ENCODE measurements around the gene AP1S1. TPM values are rescaled to one million over a fixed set of nuclear protein-coding genes. Genes with fewer than 3 reads are reported as not detected.

AP1S1 gene
- total and polyA plus RNA-seq, 2 of the 13 experiments (the other 11 are each of a cell fraction or from before 2014, with no cell fraction given), result 57.5 to 68.1 TPM

GRCh38 chr7:101124376-101125056 lies 29.8 kb upstream of the AP1S1 start (continued):
- TF ChIP-seq, protein P1, sequence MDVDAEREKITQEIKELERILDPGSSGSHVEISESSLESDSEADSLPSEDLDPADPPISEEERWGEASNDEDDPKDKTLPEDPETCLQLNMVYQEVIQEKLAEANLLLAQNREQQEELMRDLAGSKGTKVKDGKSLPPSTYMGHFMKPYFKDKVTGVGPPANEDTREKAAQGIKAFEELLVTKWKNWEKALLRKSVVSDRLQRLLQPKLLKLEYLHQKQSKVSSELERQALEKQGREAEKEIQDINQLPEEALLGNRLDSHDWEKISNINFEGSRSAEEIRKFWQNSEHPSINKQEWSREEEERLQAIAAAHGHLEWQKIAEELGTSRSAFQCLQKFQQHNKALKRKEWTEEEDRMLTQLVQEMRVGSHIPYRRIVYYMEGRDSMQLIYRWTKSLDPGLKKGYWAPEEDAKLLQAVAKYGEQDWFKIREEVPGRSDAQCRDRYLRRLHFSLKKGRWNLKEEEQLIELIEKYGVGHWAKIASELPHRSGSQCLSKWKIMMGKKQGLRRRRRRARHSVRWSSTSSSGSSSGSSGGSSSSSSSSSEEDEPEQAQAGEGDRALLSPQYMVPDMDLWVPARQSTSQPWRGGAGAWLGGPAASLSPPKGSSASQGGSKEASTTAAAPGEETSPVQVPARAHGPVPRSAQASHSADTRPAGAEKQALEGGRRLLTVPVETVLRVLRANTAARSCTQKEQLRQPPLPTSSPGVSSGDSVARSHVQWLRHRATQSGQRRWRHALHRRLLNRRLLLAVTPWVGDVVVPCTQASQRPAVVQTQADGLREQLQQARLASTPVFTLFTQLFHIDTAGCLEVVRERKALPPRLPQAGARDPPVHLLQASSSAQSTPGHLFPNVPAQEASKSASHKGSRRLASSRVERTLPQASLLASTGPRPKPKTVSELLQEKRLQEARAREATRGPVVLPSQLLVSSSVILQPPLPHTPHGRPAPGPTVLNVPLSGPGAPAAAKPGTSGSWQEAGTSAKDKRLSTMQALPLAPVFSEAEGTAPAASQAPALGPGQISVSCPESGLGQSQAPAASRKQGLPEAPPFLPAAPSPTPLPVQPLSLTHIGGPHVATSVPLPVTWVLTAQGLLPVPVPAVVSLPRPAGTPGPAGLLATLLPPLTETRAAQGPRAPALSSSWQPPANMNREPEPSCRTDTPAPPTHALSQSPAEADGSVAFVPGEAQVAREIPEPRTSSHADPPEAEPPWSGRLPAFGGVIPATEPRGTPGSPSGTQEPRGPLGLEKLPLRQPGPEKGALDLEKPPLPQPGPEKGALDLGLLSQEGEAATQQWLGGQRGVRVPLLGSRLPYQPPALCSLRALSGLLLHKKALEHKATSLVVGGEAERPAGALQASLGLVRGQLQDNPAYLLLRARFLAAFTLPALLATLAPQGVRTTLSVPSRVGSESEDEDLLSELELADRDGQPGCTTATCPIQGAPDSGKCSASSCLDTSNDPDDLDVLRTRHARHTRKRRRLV (CRISPR knock-in tag; IDR thresholded peaks at IDR 0.05), result no peak
- no peak for TF ChIP-seq JUN (CRISPR knock-in tag; IDR thresholded peaks at IDR 0.05)
- no peak for TF ChIP-seq THAP7 (CRISPR knock-in tag; IDR thresholded peaks at IDR 0.05)
- TF ChIP-seq MEIS2 (CRISPR knock-in tag; IDR thresholded peaks at IDR 0.05), result no peak
- no peak for TF ChIP-seq ZBTB8A (CRISPR knock-in tag; IDR thresholded peaks at IDR 0.05; ENCODE audit: borderline replicate concordance, low read depth)
- TF ChIP-seq ADNP (CRISPR knock-in tag; IDR thresholded peaks at IDR 0.05), result no peak
- TF ChIP-seq CCAR2 (optimal IDR thresholded peaks at IDR 0.05; ENCODE audit: low read depth, low read length), result no peak
- TF ChIP-seq, protein P2, sequence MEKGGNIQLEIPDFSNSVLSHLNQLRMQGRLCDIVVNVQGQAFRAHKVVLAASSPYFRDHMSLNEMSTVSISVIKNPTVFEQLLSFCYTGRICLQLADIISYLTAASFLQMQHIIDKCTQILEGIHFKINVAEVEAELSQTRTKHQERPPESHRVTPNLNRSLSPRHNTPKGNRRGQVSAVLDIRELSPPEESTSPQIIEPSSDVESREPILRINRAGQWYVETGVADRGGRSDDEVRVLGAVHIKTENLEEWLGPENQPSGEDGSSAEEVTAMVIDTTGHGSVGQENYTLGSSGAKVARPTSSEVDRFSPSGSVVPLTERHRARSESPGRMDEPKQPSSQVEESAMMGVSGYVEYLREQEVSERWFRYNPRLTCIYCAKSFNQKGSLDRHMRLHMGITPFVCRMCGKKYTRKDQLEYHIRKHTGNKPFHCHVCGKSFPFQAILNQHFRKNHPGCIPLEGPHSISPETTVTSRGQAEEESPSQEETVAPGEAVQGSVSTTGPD (CRISPR knock-in tag; IDR thresholded peaks at IDR 0.05), result no peak
- TF ChIP-seq ZNF557 (CRISPR knock-in tag; IDR thresholded peaks at IDR 0.05), result no peak
- no peak for TF ChIP-seq TCF12 (IDR thresholded peaks at IDR 0.05)
- TF ChIP-seq TCF12 (CRISPR knock-in tag; IDR thresholded peaks at IDR 0.05), result no peak
- no peak for TF ChIP-seq ZNF468 (CRISPR knock-in tag; IDR thresholded peaks at IDR 0.05)
- TF ChIP-seq XBP1 (CRISPR knock-in tag; IDR thresholded peaks at IDR 0.05), result no peak
- TF ChIP-seq TSC22D2 (CRISPR knock-in tag; IDR thresholded peaks at IDR 0.05; ENCODE audit: borderline replicate concordance), result no peak
- TF ChIP-seq ZKSCAN5 (CRISPR knock-in tag; IDR thresholded peaks at IDR 0.05), result no peak
- TF ChIP-seq ATF7-NPFF (CRISPR knock-in tag; IDR thresholded peaks at IDR 0.05; ENCODE audit: low read depth), result no peak
- TF ChIP-seq ZBTB7A (CRISPR knock-in tag; IDR thresholded peaks at IDR 0.05), result no peak
- no peak for TF ChIP-seq FUBP1 (CRISPR knock-in tag; IDR thresholded peaks at IDR 0.05; ENCODE audit: borderline replicate concordance)

Measured in HepG2 (cell line).